ENCODE data around the gene OSBPL5. TPM values are rescaled to one million over a fixed set of nuclear protein-coding genes. Genes with fewer than 3 reads are reported as not detected.

Gene OSBPL5
- total and polyA plus RNA-seq, 9 of the 15 experiments (the other 6 are each of a cell fraction or from before 2014, with no cell fraction given): 0.06 to 14.8 (median 3.2) TPM

GRCh38 chr11:3074912-3075589 is 90.1 kb downstream of the OSBPL5 start:
- in situ Hi-C loops (cut with MboI): no loop called here
- WGBS (ENCODE audit: insufficient coverage, low coverage, missing lambda C conversion rate): 14% methylated on average over 8 of the region's 8 CpGs
- no peaks in the 10 kb centered on the region for H3K36me3 ChIP-seq (ENCODE audit: control insufficient read depth, insufficient read depth, low read length)
- intact Hi-C loops (cut with micrococcal nuclease): no loop called here
- no peak overlapping the region for H2AFZ ChIP-seq (ENCODE audit: low read depth, low read length)
- ChIA-PET POLR2A (interaction anchor here (0.6 kb wide), 1 partner anchor 32 kb away, joined by 3 read pairs; no protein-coding TSS in a partner anchor), CTCF (ENCODE audit: low intra/inter-chr PET ratio) (no interaction called here)
- H3K4me1 ChIP-seq (replicated peaks in 1 of 2; ENCODE audit: control insufficient read depth in 2 of 2, insufficient read depth in 2 of 2, low read length in 2 of 2): peaks cover 0 to 4% of the 10 kb centered on the region in 2 experiments; a peak in 2 of 5 replicates
- ATAC-seq (no peak), DNase-seq (ENCODE audit: extremely low read depth in 1 of 4, low spot score in 3 of 4) (no peak), FAIRE-seq (no peak)
- no peaks in the 10 kb centered on the region for H3K9me3 ChIP-seq (replicated peaks; ENCODE audit: control insufficient read depth, insufficient read depth, low read depth, low read length)
- H3K4me3 ChIP-seq: no peak overlapping the region
- no TSS peak for BruUV-seq (replicated peaks)
- peaks cover 3 to 8% of the 10 kb centered on the region in 2 experiments; a peak in 3 of 5 replicates for H3K27me3 ChIP-seq (ENCODE audit: control insufficient read depth in 2 of 2, insufficient read depth in 2 of 2, low read length in 2 of 2)
- no peaks in the 10 kb centered on the region for H3K9me1 ChIP-seq (ENCODE audit: control insufficient read depth, insufficient read depth, low read length)
- H3K27ac ChIP-seq (ENCODE audit: extremely low read depth, low read depth, low read length): no peak overlapping the region
- H3K4me2 ChIP-seq (ENCODE audit: insufficient read depth, low read length): no peak overlapping the region
- no peaks in the 10 kb centered on the region for H3K79me2 ChIP-seq (ENCODE audit: control insufficient read depth, insufficient read depth, low read length)
- no peak overlapping the region for H3K9ac ChIP-seq (ENCODE audit: insufficient read depth in 1 of 2, low read depth in 2 of 2, low read length in 2 of 2)
- H4K20me1 ChIP-seq (replicated peaks; ENCODE audit: control insufficient read depth, insufficient read depth, low read length): no peaks in the 10 kb centered on the region
- no peak for TF ChIP-seq FIP1L1 (IDR thresholded peaks at IDR 0.05; ENCODE audit: low read depth, low read length, poor library complexity, severe bottlenecking)
- TF ChIP-seq MCM2 (IDR thresholded peaks at IDR 0.05; ENCODE audit: low read depth): no peak
- TF ChIP-seq USF2 (CRISPR knock-in tag; IDR thresholded peaks at IDR 0.05): no peak
- no peak for TF ChIP-seq ZBED1 (IDR thresholded peaks at IDR 0.05)
- TF ChIP-seq ATF1 (CRISPR knock-in tag; IDR thresholded peaks at IDR 0.05): no peak
- TF ChIP-seq ATF1 (tag; IDR thresholded peaks at IDR 0.05): no peak
- TF ChIP-seq ATF7 (IDR thresholded peaks at IDR 0.05): no peak
- TF ChIP-seq RREB1 (CRISPR knock-in tag; IDR thresholded peaks at IDR 0.05): no peak
- TF ChIP-seq HMGN3 (IDR thresholded peaks at IDR 0.05; ENCODE audit: borderline replicate concordance, extremely low read depth, insufficient read length, low read depth, low read length): no peak
- TF ChIP-seq TFAM (CRISPR knock-in tag; conservative IDR thresholded peaks at IDR 0.05): no peak
- no peak for TF ChIP-seq PBX2 (CRISPR knock-in tag; IDR thresholded peaks at IDR 0.05; ENCODE audit: low read depth)
- TF ChIP-seq PBX2 (tag; conservative IDR thresholded peaks at IDR 0.05; ENCODE audit: low read depth): no peak
